ENCODE data around the gene GALNT5. TPM values are rescaled to one million over a fixed set of nuclear protein-coding genes. Genes with fewer than 3 reads are reported as not detected.

The GALNT5 gene
- polyA plus RNA-seq, 2 donors: 3.1 to 5.6 TPM

DNA sequence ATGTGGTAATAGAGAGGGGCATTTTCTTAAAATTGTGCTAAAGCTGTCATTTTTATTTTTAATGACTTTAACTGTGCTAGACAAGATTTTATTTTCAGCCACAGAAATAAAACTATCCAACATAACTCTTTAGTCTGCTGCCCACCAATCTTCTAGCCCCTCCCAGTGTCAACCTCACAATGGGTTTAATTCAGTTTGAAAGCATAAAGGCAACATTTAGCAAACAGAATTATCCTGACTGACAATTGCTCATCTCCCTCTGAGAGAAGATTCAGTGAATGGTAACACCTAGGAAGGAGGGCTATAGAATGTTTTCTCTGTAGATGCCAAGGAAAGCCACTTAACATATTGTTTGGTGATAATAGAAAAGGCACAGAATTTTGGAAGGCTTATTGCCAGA, 62.9 kb downstream of the GALNT5 start:
- no peaks in the 10 kb centered on the region for H3K4me1 ChIP-seq (ENCODE audit: control insufficient read depth in 2 of 2, insufficient read depth in 2 of 2, low read length in 1 of 2)
- H3K27ac ChIP-seq (ENCODE audit: low read depth in 2 of 2, low read length in 1 of 2): no peak overlapping the region
- H3K36me3 ChIP-seq (ENCODE audit: control insufficient read depth in 2 of 2, insufficient read depth in 2 of 2, low read length in 1 of 2): no peaks in the 10 kb centered on the region
- H3K27me3 ChIP-seq (ENCODE audit: control insufficient read depth in 1 of 2, insufficient read depth in 2 of 2, low read length in 2 of 2): no peaks in the 10 kb centered on the region
- no peaks in the 10 kb centered on the region for H3K9me3 ChIP-seq (ENCODE audit: control insufficient read depth in 2 of 2, insufficient read depth in 1 of 2, low read depth in 1 of 2, low read length in 1 of 2)
- no peak overlapping the region for H3K4me3 ChIP-seq (ENCODE audit: low read depth in 1 of 2, low read length in 2 of 2)

DNA sequence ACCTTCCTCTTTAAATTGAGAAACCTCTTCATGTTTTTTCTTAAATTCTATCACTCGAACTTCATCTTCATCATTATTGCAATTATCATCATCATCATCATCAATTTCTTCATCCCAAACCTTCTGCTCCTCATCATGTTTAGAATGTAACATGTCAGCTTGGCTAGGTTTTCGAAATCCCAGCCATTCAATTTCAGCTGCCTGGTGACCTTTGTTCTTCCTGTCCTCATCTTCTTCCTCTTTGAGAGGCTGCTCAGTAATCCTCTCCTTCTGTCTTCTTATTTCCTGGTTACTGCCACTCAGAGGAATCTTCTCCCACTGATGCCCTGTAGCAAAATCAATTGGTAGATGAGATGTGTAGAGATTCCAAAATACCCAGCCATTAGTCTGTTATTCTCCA, 64.0 kb downstream of the GALNT5 start:
- no peak overlapping the region for H3K4me3 ChIP-seq (ENCODE audit: low read depth in 1 of 2, low read length in 2 of 2)
- no peaks in the 10 kb centered on the region for H3K36me3 ChIP-seq (ENCODE audit: control insufficient read depth in 2 of 2, insufficient read depth in 2 of 2, low read length in 1 of 2)
- no peaks in the 10 kb centered on the region for H3K4me1 ChIP-seq (ENCODE audit: control insufficient read depth in 2 of 2, insufficient read depth in 2 of 2, low read length in 1 of 2)
- no peak overlapping the region for H3K27ac ChIP-seq (ENCODE audit: low read depth in 2 of 2, low read length in 1 of 2)
- H3K27me3 ChIP-seq (ENCODE audit: control insufficient read depth in 1 of 2, insufficient read depth in 2 of 2, low read length in 2 of 2): no peaks in the 10 kb centered on the region
- WGBS, 2 donors: 77 to 78% methylated on average over 2 of the region's 2 CpGs
- no peaks in the 10 kb centered on the region for H3K9me3 ChIP-seq (ENCODE audit: control insufficient read depth in 2 of 2, insufficient read depth in 1 of 2, low read depth in 1 of 2, low read length in 1 of 2)

DNA sequence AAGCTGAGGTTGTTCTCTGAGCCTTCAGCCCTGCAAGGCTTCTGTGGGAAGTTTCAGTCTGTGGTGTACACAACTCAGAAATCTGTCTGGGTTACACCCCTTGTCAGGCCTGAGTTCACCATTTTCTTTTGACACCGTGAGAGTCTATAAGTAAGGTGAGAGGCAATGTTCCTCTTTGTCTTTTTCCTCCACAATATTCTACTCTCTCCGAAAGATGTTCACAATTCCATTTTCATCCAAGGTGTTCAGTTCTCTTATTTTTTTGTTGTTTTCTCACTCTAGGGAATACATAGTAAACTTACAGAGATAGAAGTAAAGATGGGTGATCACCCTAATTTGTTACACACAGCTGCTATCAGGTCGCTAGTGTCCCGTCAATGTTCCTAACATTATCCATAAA, 64.9 kb downstream of the GALNT5 start:
- H3K27me3 ChIP-seq (ENCODE audit: control insufficient read depth in 1 of 2, insufficient read depth in 2 of 2, low read length in 2 of 2): no peaks in the 10 kb centered on the region
- H3K4me3 ChIP-seq (ENCODE audit: low read depth in 1 of 2, low read length in 2 of 2): no peak overlapping the region
- H3K4me1 ChIP-seq (ENCODE audit: control insufficient read depth in 2 of 2, insufficient read depth in 2 of 2, low read length in 1 of 2): no peaks in the 10 kb centered on the region
- WGBS, 2 donors: 81 to 83% methylated on average over 4 of the region's 4 CpGs
- no peak overlapping the region for H3K27ac ChIP-seq (ENCODE audit: low read depth in 2 of 2, low read length in 1 of 2)
- H3K36me3 ChIP-seq (ENCODE audit: control insufficient read depth in 2 of 2, insufficient read depth in 2 of 2, low read length in 1 of 2): no peaks in the 10 kb centered on the region
- H3K9me3 ChIP-seq (ENCODE audit: control insufficient read depth in 2 of 2, insufficient read depth in 1 of 2, low read depth in 1 of 2, low read length in 1 of 2): no peaks in the 10 kb centered on the region

DNA sequence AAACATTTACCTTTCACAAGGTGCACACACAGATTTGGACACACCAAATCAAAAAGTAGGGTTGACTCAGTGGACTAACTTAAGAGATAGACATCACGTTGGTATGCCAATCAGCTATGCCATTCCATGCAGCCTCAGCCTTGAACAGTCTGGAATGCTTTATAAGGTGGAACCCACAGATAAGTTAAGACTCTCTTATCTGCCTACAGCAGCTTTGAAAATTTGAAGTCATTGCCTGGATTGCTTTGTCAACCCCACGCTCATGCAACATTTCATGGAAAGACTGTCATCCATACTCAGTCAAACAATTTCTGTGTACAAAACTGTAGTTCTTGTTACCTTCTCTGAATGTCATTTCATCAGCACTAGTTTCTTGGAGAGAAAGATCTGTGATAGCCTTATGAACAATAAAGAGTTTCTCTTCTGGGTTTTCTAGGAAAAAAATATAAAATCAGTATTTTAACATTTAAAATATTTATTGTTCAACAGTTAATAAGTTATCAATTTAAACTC, 66.9 kb downstream of the GALNT5 start:
- Histone ChIP-seq H3K36me3 (ENCODE audit: control insufficient read depth in 2 of 2, insufficient read depth in 2 of 2, low read length in 1 of 2) (no peaks in the 10 kb centered on the region), H3K27ac (ENCODE audit: low read depth in 2 of 2, low read length in 1 of 2) (no peak overlapping the region), H3K9me3 (ENCODE audit: control insufficient read depth in 2 of 2, insufficient read depth in 1 of 2, low read depth in 1 of 2, low read length in 1 of 2) (no peaks in the 10 kb centered on the region), H3K27me3 (ENCODE audit: control insufficient read depth in 1 of 2, insufficient read depth in 2 of 2, low read length in 2 of 2) (no peaks in the 10 kb centered on the region), H3K4me1 (ENCODE audit: control insufficient read depth in 2 of 2, insufficient read depth in 2 of 2, low read length in 1 of 2) (no peaks in the 10 kb centered on the region), H3K4me3 (ENCODE audit: low read depth in 1 of 2, low read length in 2 of 2) (no peak overlapping the region)
- 89 to 92% methylated on average over 2 of the region's 2 CpGs for WGBS, 2 donors

DNA sequence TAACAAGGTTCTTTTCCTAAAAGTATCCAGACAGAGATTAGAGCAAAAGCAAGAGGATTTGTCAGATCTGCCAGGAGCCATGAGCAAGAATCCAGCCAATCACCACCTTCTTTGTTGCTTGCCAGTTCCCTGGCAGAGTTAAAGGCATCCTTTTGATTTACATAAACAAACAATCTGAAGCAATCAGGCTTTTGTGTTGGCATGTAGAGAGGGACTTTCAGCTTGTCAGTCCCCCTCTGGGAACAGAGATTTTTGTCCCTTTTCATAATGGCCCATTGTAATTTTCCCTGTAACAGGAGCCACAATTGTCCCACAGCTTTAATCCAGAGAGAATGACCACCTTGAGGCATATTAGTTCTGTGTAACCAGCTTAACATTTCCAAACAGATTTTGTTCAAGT, 68.3 kb downstream of the GALNT5 start, which contains the start of gene ERMN:
TSS of gene ERMN (minus strand) at position 39 of the 400 bp plus-strand sequence. CDS start 182 bp downstream, outside the sequence.
- H3K4me3 ChIP-seq (ENCODE audit: low read depth in 1 of 2, low read length in 2 of 2): no peak within 1 kb of the TSS
- no peaks in the 10 kb centered on the region for H3K27me3 ChIP-seq (ENCODE audit: control insufficient read depth in 1 of 2, insufficient read depth in 2 of 2, low read length in 2 of 2)
- H3K27ac ChIP-seq (ENCODE audit: low read depth in 2 of 2, low read length in 1 of 2): no peak within 1 kb of the TSS
- no peaks in the 10 kb centered on the region for H3K9me3 ChIP-seq (ENCODE audit: control insufficient read depth in 2 of 2, insufficient read depth in 1 of 2, low read depth in 1 of 2, low read length in 1 of 2)
- H3K4me1 ChIP-seq (ENCODE audit: control insufficient read depth in 2 of 2, insufficient read depth in 2 of 2, low read length in 1 of 2): no peaks in the 10 kb centered on the region
- no peaks in the 10 kb centered on the region for H3K36me3 ChIP-seq (ENCODE audit: control insufficient read depth in 2 of 2, insufficient read depth in 2 of 2, low read length in 1 of 2)

DNA sequence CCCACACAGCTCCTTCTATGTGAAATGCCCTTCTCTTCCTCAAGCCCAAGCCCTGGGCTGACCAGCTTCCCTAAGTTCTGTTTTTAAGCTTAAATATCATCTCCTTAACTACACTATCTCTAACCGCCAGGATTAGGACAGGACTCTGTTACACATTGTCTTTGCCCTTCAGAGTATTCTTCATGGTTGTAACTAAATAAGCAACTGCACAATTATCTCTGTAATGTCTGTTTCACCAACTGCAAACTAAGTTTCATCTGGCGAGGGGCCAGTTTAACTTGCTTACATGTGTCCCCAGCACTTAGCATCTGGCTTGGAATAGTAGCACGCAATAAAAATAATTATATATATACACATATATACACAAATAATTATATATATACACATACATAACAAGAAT, 69.2 kb downstream of the GALNT5 start:
- WGBS, 2 donors: 88 to 89% methylated on average over 3 of the region's 3 CpGs
- no peaks in the 10 kb centered on the region for H3K9me3 ChIP-seq (ENCODE audit: control insufficient read depth in 2 of 2, insufficient read depth in 1 of 2, low read depth in 1 of 2, low read length in 1 of 2)
- no peak overlapping the region for H3K4me3 ChIP-seq (ENCODE audit: low read depth in 1 of 2, low read length in 2 of 2)
- H3K27ac ChIP-seq (ENCODE audit: low read depth in 2 of 2, low read length in 1 of 2): no peak overlapping the region
- H3K27me3 ChIP-seq (ENCODE audit: control insufficient read depth in 1 of 2, insufficient read depth in 2 of 2, low read length in 2 of 2): no peaks in the 10 kb centered on the region
- no peaks in the 10 kb centered on the region for H3K36me3 ChIP-seq (ENCODE audit: control insufficient read depth in 2 of 2, insufficient read depth in 2 of 2, low read length in 1 of 2)
- H3K4me1 ChIP-seq (ENCODE audit: control insufficient read depth in 2 of 2, insufficient read depth in 2 of 2, low read length in 1 of 2): no peaks in the 10 kb centered on the region

DNA sequence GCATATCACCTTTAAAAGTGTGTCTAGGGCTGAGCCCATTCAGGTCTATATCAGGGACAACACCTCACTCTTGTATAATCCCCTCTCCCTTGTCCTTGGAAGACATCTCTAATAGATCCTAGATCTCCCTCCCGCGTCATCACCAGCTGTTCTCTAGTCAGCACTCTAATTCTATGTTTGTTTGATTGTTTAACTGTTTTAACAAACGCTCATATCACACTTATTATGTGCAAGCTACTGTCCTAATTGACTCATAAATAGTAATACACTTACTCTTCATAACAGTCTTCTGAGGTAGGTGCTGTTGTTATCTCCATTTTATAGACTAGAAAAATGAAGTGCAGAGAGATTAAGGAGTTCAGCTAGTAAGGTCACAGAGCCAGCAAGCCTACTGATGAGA, 69.7 kb downstream of the GALNT5 start:
- H3K36me3 ChIP-seq (ENCODE audit: control insufficient read depth in 2 of 2, insufficient read depth in 2 of 2, low read length in 1 of 2): no peaks in the 10 kb centered on the region
- no peaks in the 10 kb centered on the region for H3K4me1 ChIP-seq (ENCODE audit: control insufficient read depth in 2 of 2, insufficient read depth in 2 of 2, low read length in 1 of 2)
- H3K9me3 ChIP-seq (ENCODE audit: control insufficient read depth in 2 of 2, insufficient read depth in 1 of 2, low read depth in 1 of 2, low read length in 1 of 2): no peaks in the 10 kb centered on the region
- no peak overlapping the region for H3K27ac ChIP-seq (ENCODE audit: low read depth in 2 of 2, low read length in 1 of 2)
- WGBS, 2 donors: 74 to 81% methylated on average over 3 of the region's 3 CpGs
- H3K27me3 ChIP-seq (ENCODE audit: control insufficient read depth in 1 of 2, insufficient read depth in 2 of 2, low read length in 2 of 2): no peaks in the 10 kb centered on the region
- no peak overlapping the region for H3K4me3 ChIP-seq (ENCODE audit: low read depth in 1 of 2, low read length in 2 of 2)

DNA sequence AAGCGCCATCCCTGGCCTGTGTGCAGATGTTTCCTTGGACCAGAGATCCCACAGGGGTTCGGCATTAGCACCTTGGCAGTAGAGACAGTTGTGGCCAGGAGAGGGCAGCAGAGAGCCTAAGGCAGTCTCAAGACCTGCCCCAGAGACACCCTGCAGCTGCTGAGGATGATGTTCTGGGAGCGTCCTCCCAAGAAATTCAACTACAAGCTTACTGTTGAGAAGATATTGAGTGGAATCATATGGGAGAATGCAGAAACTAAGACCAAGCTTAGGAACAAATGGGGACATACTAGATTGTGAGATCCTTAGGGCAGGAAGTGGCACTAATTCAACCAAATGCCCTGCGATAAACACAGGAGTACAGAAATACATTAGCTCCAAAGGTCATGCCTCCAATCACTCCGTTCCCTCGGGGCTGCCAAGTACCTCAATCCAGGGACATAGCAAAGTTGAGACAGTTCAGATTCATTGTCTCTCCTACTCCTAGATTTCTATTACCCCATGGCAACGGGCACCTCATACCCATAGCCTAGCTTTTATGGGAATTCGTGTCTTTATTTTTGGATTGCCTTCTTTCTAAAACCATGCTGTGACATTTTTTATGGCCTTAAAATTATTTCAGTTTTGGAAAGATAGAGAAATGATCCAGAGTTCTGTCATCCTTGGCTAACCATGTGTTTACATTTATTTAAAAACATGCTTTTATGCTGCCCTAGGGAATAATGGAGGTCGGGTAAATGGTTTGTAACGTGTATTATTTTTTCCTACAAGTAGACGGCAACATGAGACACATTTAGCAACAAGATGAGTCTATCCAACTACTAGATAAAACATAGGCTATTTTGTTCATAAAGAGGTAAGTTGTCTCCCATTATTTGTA, 70.4 kb downstream of the GALNT5 start:
- H3K4me3 ChIP-seq (ENCODE audit: low read depth in 1 of 2, low read length in 2 of 2): no peak overlapping the region
- 44 to 47% methylated on average over 11 of the region's 11 CpGs for WGBS, 2 donors
- no peaks in the 10 kb centered on the region for H3K27me3 ChIP-seq (ENCODE audit: control insufficient read depth in 1 of 2, insufficient read depth in 2 of 2, low read length in 2 of 2)
- no peaks in the 10 kb centered on the region for H3K9me3 ChIP-seq (ENCODE audit: control insufficient read depth in 2 of 2, insufficient read depth in 1 of 2, low read depth in 1 of 2, low read length in 1 of 2)
- H3K27ac ChIP-seq (ENCODE audit: low read depth in 2 of 2, low read length in 1 of 2): no peak overlapping the region
- H3K36me3 ChIP-seq (ENCODE audit: control insufficient read depth in 2 of 2, insufficient read depth in 2 of 2, low read length in 1 of 2): no peaks in the 10 kb centered on the region
- no peaks in the 10 kb centered on the region for H3K4me1 ChIP-seq (ENCODE audit: control insufficient read depth in 2 of 2, insufficient read depth in 2 of 2, low read length in 1 of 2)

DNA sequence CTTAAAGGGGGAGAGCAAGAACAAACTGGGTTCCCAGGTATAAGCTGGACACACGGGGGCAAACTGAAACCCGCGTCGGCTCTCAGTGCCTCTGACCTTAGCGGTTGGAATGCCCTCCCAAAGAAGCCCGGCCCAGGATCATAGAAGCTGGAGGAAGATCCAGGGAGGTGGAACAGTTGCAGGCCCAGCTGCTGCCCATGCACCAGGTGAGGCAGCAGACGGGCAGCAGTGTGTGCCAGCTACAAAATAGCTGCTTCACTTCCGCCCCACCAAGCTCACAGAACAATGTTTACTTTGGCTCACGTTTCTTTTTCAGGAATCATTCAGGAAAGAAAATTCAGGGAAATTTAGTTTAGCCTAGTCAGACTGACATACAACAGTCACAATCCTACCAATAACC, 72.0 kb downstream of the GALNT5 start:
- H3K27me3 ChIP-seq (ENCODE audit: control insufficient read depth in 1 of 2, insufficient read depth in 2 of 2, low read length in 2 of 2): no peaks in the 10 kb centered on the region
- no peaks in the 10 kb centered on the region for H3K36me3 ChIP-seq (ENCODE audit: control insufficient read depth in 2 of 2, insufficient read depth in 2 of 2, low read length in 1 of 2)
- H3K4me3 ChIP-seq (ENCODE audit: low read depth in 1 of 2, low read length in 2 of 2): no peak overlapping the region
- no peaks in the 10 kb centered on the region for H3K4me1 ChIP-seq (ENCODE audit: control insufficient read depth in 2 of 2, insufficient read depth in 2 of 2, low read length in 1 of 2)
- H3K27ac ChIP-seq (ENCODE audit: low read depth in 2 of 2, low read length in 1 of 2): no peak overlapping the region
- no peaks in the 10 kb centered on the region for H3K9me3 ChIP-seq (ENCODE audit: control insufficient read depth in 2 of 2, insufficient read depth in 1 of 2, low read depth in 1 of 2, low read length in 1 of 2)
- WGBS, 2 donors: 53 to 67% methylated on average over 9 of the region's 9 CpGs

Measured in esophagus (tissue), 2 donors.